Activated CD4-positive, alpha-beta T cell treated with anti-CD3 and anti-CD28 coated beads, Interleukin-2, amount 10 ng/mL, durations not matched to agents 24 days and 14 days (primary cell): Measurements from ENCODE around the gene TMX4. TPM values are rescaled to one million over a fixed set of nuclear protein-coding genes. Genes with fewer than 3 reads are reported as not detected.

Experiments
- DNase-seq: peaks from one replicate; pipeline ENCODE4 v3.0.0; 2022
- H3K27ac Mint-ChIP-seq: one replicate; pipeline ENCODE4 v1.8.0; 2022; ENCODE audit warnings: mild to moderate bottlenecking, mixed read lengths
- H3K27me3 Mint-ChIP-seq: one replicate; pipeline ENCODE4 v1.8.0; 2022; ENCODE audit warnings: mixed read lengths
- H3K36me3 Mint-ChIP-seq: one replicate; pipeline ENCODE4 v1.8.0; 2022; ENCODE audit warnings: low read depth, mild to moderate bottlenecking, mixed read lengths
- H3K4me1 Mint-ChIP-seq: one replicate; pipeline ENCODE4 v1.8.0; 2021; ENCODE audit warnings: mixed read lengths
- H3K4me3 Mint-ChIP-seq: one replicate; pipeline ENCODE4 v1.8.0; 2022; ENCODE audit warnings: mild to moderate bottlenecking, moderate library complexity, mixed read lengths
- H3K9me3 Mint-ChIP-seq: one replicate; pipeline ENCODE4 v1.8.0; 2021; ENCODE audit warnings: mixed read lengths
- intact Hi-C: fragments of 100-400 bp; cut with micrococcal nuclease; formaldehyde crosslinking; loops from one replicate; pipeline ENCODE4 v1.15.1; 2023
- total RNA-seq: library from RNA; stranded (reverse); gene quantifications from 2 replicates; pipeline ENCODE4 v1.2.3, GENCODE V29; 2022

The TMX4 gene
- total RNA-seq, 1 donor from 2014 or later = 27.2 TPM

- H3K4me3 Mint-ChIP-seq = no peak overlapping the region
- no peak for DNase-seq
- no peaks in the 10 kb centered on the region for H3K4me1 Mint-ChIP-seq
- intact Hi-C loops = no loop called here
- no peak overlapping the region for H3K27ac Mint-ChIP-seq
- no peaks in the 10 kb centered on the region for H3K36me3 Mint-ChIP-seq
- no peaks in the 10 kb centered on the region for H3K9me3 Mint-ChIP-seq
- H3K27me3 Mint-ChIP-seq = peaks cover 5% of the 10 kb centered on the region
Measured at GRCh38 chr20:7930343-7930742, 89.2 kb downstream of the TMX4 start.

Other genes starting within 250 kb of the TMX4 start
- gene HAO1, start 79.3 kb downstream of the TMX4 start, total RNA-seq = not detected in 2 replicates
- 1.2 and 1.9 TPM in 2 replicates for gene PLCB1, start 112.5 kb upstream of the TMX4 start, total RNA-seq